DND-41 (cell line): ENCODE measurements around the gene IFI27L1.

Experiments used
- ATAC-seq: fragments of 200-7000 bp; cut with Tn5 transposase; 3 replicates; pipeline ENCODE4 v1.9.1; 2021; ENCODE audit warnings: low read depth; ENCODE audit not compliant: insufficient read depth
- DNase-seq: peaks from one replicate; pipeline ENCODE4 v3.0.0-alpha.2; 2020
- H2AFZ ChIP-seq: 2 replicates; pipeline ENCODE4 v1.6.0; 2012; ENCODE audit warnings: low read depth, low read length
- H3K27ac ChIP-seq: 2 replicates; pipeline ENCODE4 v1.5.1; 2012; ENCODE audit warnings: low read length, inconsistent platforms
- H3K27me3 ChIP-seq: fragments of 200-600 bp; sonication (generic); 2 replicates; pipeline ENCODE4 v1.6.0; 2012; ENCODE audit warnings: low read length, mild to moderate bottlenecking, inconsistent platforms; ENCODE audit not compliant: insufficient read depth, poor library complexity
- H3K36me3 ChIP-seq: 2 replicates; pipeline ENCODE4 v1.5.1; 2012; ENCODE audit warnings: low read length, inconsistent platforms; ENCODE audit not compliant: insufficient read depth
- H3K4me1 ChIP-seq: 2 replicates; pipeline ENCODE4 v1.5.1; 2012; ENCODE audit warnings: mild to moderate bottlenecking, low read length; ENCODE audit not compliant: insufficient read depth
- H3K4me2 ChIP-seq: 2 replicates; pipeline ENCODE4 v1.6.0; 2012; ENCODE audit warnings: mild to moderate bottlenecking, moderate library complexity, low read length, inconsistent platforms; ENCODE audit not compliant: insufficient read depth
- H3K4me3 ChIP-seq, 2 experiments: fragments of 200-600 bp in 1 of 2; shearing (Covaris generic) in 1 of 2; 2 replicates each; pipeline ENCODE4 v1.5.1; 2012 to 2016; ENCODE audit warnings: inconsistent platforms in 2 of 2, low read length in 2 of 2, mild to moderate bottlenecking in 2 of 2, low read depth in 1 of 2, moderate library complexity in 1 of 2
- H3K79me2 ChIP-seq: 2 replicates; pipeline ENCODE4 v1.6.0; 2012; ENCODE audit warnings: low read length, inconsistent platforms; ENCODE audit not compliant: insufficient read depth
- H3K9ac ChIP-seq: 2 replicates; pipeline ENCODE4 v1.6.0; 2012; ENCODE audit warnings: low read depth, mild to moderate bottlenecking, inconsistent platforms, low read length, moderate library complexity
- H3K9me3 ChIP-seq: 2 replicates; pipeline ENCODE4 v1.5.1; 2012; ENCODE audit warnings: low read length, moderate library complexity, mild to moderate bottlenecking, inconsistent platforms; ENCODE audit not compliant: insufficient read depth, severe bottlenecking
- H4K20me1 ChIP-seq: 2 replicates; pipeline ENCODE4 v1.6.0; 2012; ENCODE audit warnings: low read length; ENCODE audit not compliant: insufficient read depth
- CTCF ChIP-seq: IDR thresholded peaks from 2 replicates; pipeline ENCODE4 v1.5.1; 2012; ENCODE audit warnings: borderline replicate concordance, low read length, moderate library complexity, mild to moderate bottlenecking; ENCODE audit not compliant: poor library complexity, severe bottlenecking; ENCODE audit errors: extremely low read depth
- EZH2 ChIP-seq: IDR thresholded peaks from 3 replicates; pipeline ENCODE4 v1.6.1; 2012; ENCODE audit warnings: borderline replicate concordance, low read depth, mild to moderate bottlenecking, moderate library complexity, low read length, inconsistent platforms; ENCODE audit not compliant: severe bottlenecking

IFI27L1 gene

GRCh38 chr14:94139421-94139820 is 58.3 kb downstream of the IFI27L1 start:
- no peak overlapping the region for H2AFZ ChIP-seq
- ATAC-seq: no peak
- peaks cover 1% of the 10 kb centered on the region for H3K4me1 ChIP-seq
- no peak for DNase-seq
- no peaks in the 10 kb centered on the region for H3K9me3 ChIP-seq
- no peaks in the 10 kb centered on the region for H3K79me2 ChIP-seq
- no peak for TF ChIP-seq CTCF
- TF ChIP-seq EZH2: no peak
- H3K9ac ChIP-seq: no peak overlapping the region
- H3K27me3 ChIP-seq: no peaks in the 10 kb centered on the region
- H3K36me3 ChIP-seq: no peaks in the 10 kb centered on the region
- H3K27ac ChIP-seq: no peak overlapping the region
- no peaks in the 10 kb centered on the region for H4K20me1 ChIP-seq
- no peak overlapping the region for H3K4me2 ChIP-seq
- H3K4me3 ChIP-seq: no peak overlapping the region

- Histone ChIP-seq H3K4me1 (peaks cover 14% of the 10 kb centered on the region), H3K27me3 (no peaks in the 10 kb centered on the region), H3K79me2 (no peaks in the 10 kb centered on the region), H3K27ac (no peak overlapping the region), H3K36me3 (no peaks in the 10 kb centered on the region), H4K20me1 (no peaks in the 10 kb centered on the region), H3K9ac (no peak overlapping the region), H3K4me2 (no peak overlapping the region), H3K9me3 (no peaks in the 10 kb centered on the region), H3K4me3 (no peak overlapping the region), H2AFZ (no peak overlapping the region)
- DNase-seq (no peak), ATAC-seq (no peak)
- TF ChIP-seq EZH2 (no peak), CTCF (no peak)
Observed at GRCh38 chr14:94142247-94142646, 61.1 kb downstream of the IFI27L1 start.

GRCh38 chr14:94142836-94143235 is 61.7 kb downstream of the IFI27L1 start:
- Histone ChIP-seq H3K9ac (no peak overlapping the region), H4K20me1 (no peaks in the 10 kb centered on the region), H3K36me3 (no peaks in the 10 kb centered on the region), H3K4me1 (peaks cover 14% of the 10 kb centered on the region), H3K79me2 (no peaks in the 10 kb centered on the region), H3K9me3 (no peaks in the 10 kb centered on the region), H3K4me2 (no peak overlapping the region), H3K27me3 (no peaks in the 10 kb centered on the region), H3K4me3 (no peak overlapping the region), H2AFZ (no peak overlapping the region), H3K27ac (no peak overlapping the region)
- ATAC-seq (no peak), DNase-seq (no peak)
- TF ChIP-seq EZH2: no peak
- TF ChIP-seq CTCF: no peak

GRCh38 chr14:94143239-94143638 is 62.1 kb downstream of the IFI27L1 start:
- H2AFZ ChIP-seq: no peak overlapping the region

More at GRCh38 chr14:94143239-94143638, 62.1 kb downstream of the IFI27L1 start:
- Histone ChIP-seq H3K27me3 (no peaks in the 10 kb centered on the region), H3K4me1 (peaks cover 14% of the 10 kb centered on the region), H3K9me3 (no peaks in the 10 kb centered on the region), H3K4me2 (no peak overlapping the region), H3K36me3 (no peaks in the 10 kb centered on the region), H4K20me1 (no peaks in the 10 kb centered on the region), H3K9ac (no peak overlapping the region), H3K27ac (no peak overlapping the region), H3K4me3 (no peak overlapping the region), H3K79me2 (no peaks in the 10 kb centered on the region)
- DNase-seq: peak; percentile 25
- peak; percentile 56 for TF ChIP-seq CTCF
- no peak for TF ChIP-seq EZH2
- peak; percentile 69; the same call in 1 of the 3 replicates for ATAC-seq
